ENCODE measurements around the gene PLXDC1. TPM values are rescaled to one million over a fixed set of nuclear protein-coding genes. Genes with fewer than 3 reads are reported as not detected.

The PLXDC1 gene
- total and polyA plus RNA-seq, 4 donors: 1.7 to 39.1 (median 4.8) TPM

DNA sequence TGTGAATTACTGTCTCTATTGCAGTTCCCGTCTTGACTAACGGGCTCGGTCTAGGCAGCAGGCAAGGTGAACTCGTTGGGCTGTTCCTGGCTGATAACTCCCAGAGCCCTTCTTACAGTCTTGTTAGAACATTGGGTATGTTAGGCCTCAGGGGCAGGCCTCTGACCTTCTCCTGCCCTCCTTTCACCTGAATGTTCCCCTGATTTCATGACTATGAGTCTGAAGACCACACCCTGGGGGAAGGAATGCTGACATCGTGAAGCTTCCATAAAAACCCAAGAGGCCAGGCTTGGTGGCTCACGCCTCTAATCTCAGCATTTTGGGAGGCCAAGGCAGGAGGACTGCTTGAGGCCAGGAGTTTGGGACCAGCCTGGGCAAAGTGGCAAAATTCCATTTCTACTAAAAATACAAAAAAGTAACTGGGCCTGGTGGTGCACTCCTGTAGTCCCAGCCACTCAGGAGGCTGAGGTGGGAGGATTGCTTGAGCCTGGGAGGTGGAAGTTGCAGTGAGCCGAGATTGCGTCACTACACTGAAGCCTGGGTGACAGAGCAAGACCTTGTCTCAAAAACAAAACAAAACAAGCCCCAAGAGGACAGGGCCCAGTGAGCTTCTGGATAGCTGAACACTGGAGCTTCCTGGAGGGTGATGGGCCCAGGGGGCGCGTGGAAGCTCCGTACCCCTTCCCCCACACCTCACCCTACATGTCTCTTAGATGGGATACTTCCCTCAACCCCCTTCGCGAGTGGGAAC lies 136.5 kb downstream of the PLXDC1 start:
- H3K9me3 ChIP-seq (ENCODE audit: control insufficient read depth, low read length): peaks cover 1% of the 10 kb centered on the region
- no peaks in the 10 kb centered on the region for H3K4me1 ChIP-seq (ENCODE audit: control insufficient read depth in 1 of 2, insufficient read depth in 2 of 2, low read length in 2 of 2)
- 89 to 92% methylated on average over 13 of the region's 13 CpGs for WGBS, 2 donors
- H3K4me3 ChIP-seq (ENCODE audit: low read length in 2 of 2): no peak overlapping the region
- DNase-seq: peak in 1 of 2 donors; percentile 49
- no peak overlapping the region for H3K27ac ChIP-seq (ENCODE audit: low read depth in 1 of 2, low read length in 2 of 2)
- ATAC-seq (ENCODE audit: low FRiP score): no peak
- no peaks in the 10 kb centered on the region for H3K27me3 ChIP-seq (ENCODE audit: control insufficient read depth in 1 of 2, insufficient read depth in 2 of 2, low read length in 1 of 2)
- intact Hi-C loops (cut with DNase I): loop anchor here in 1 of 2 donors (10.0 kb wide), 1 partner anchor 90 kb away; no protein-coding TSS in a partner anchor
- no peaks in the 10 kb centered on the region for H3K36me3 ChIP-seq (ENCODE audit: control insufficient read depth in 1 of 2, insufficient read depth in 2 of 2, low read length in 1 of 2)

GRCh38 chr17:39014044-39014794 lies 137.2 kb downstream of the PLXDC1 start:
- Histone ChIP-seq H3K4me3 (ENCODE audit: low read length in 2 of 2) (no peak overlapping the region), H3K4me1 (ENCODE audit: control insufficient read depth in 1 of 2, insufficient read depth in 2 of 2, low read length in 2 of 2) (no peaks in the 10 kb centered on the region), H3K36me3 (ENCODE audit: control insufficient read depth in 1 of 2, insufficient read depth in 2 of 2, low read length in 1 of 2) (no peaks in the 10 kb centered on the region), H3K27ac (ENCODE audit: low read depth in 1 of 2, low read length in 2 of 2) (no peak overlapping the region), H3K27me3 (ENCODE audit: control insufficient read depth in 1 of 2, insufficient read depth in 2 of 2, low read length in 1 of 2) (no peaks in the 10 kb centered on the region), H3K9me3 (ENCODE audit: control insufficient read depth, low read length) (peaks cover 1% of the 10 kb centered on the region)
- DNase-seq: no peak
- no peak for ATAC-seq (ENCODE audit: low FRiP score)
- intact Hi-C loops (cut with DNase I): loop anchor here in 1 of 2 donors (10.0 kb wide), 1 partner anchor 91 kb away; no protein-coding TSS in a partner anchor
- WGBS, 2 donors: 78 to 83% methylated on average over 4 of the region's 4 CpGs

Other genes starting within 250 kb of the PLXDC1 start
- not detected for gene FBXO47, start 184.2 kb downstream of the PLXDC1 start, total RNA-seq
- not detected for gene FBXO47, start 184.2 kb downstream of the PLXDC1 start, polyA plus RNA-seq
- under 1 TPM in 1 of 2 donors, not detected in 1; 0.54 TPM for gene ARL5C, start 14.5 kb upstream of the PLXDC1 start, total RNA-seq
- gene ARL5C, start 14.5 kb upstream of the PLXDC1 start, polyA plus RNA-seq: not detected
- gene CACNB1, start 46.0 kb upstream of the PLXDC1 start, total RNA-seq: 10 to 100 TPM; 29.6 to 31.6 TPM
- 10 to 100 TPM in 1 of 2 donors, 1 to 10 TPM in 1; 1.9 to 50.6 TPM for gene CACNB1, start 46.0 kb upstream of the PLXDC1 start, polyA plus RNA-seq
- 1,000 to 10,000 TPM; 1,206 to 1,264 TPM for gene RPL19, start 48.6 kb upstream of the PLXDC1 start, total RNA-seq
- gene RPL19, start 48.6 kb upstream of the PLXDC1 start, polyA plus RNA-seq: 1,000 to 10,000 TPM; 2,950 to 3,759 TPM
- 10 to 100 TPM; 29.2 to 53.3 TPM for gene STAC2, start 74.3 kb upstream of the PLXDC1 start, total RNA-seq
- 1 to 10 TPM; 2.0 to 4.7 TPM for gene STAC2, start 74.3 kb upstream of the PLXDC1 start, polyA plus RNA-seq
- gene FBXL20, start 250.0 kb upstream of the PLXDC1 start, total RNA-seq: 10 to 100 TPM; 22.0 to 29.8 TPM
- 1 to 10 TPM; 2.9 to 4.1 TPM for gene FBXL20, start 250.0 kb upstream of the PLXDC1 start, polyA plus RNA-seq

All from aorta (tissue), 5 donors.